IPS-18c (cell line): ENCODE measurements around the gene RUNX2.

ENCODE experiments used
- H3K4me3 ChIP-seq: 2 replicates; pipeline ENCODE4 v1.7.0; 2013; ENCODE audit warnings: low read depth, mild to moderate bottlenecking, low read length, moderate library complexity; ENCODE audit not compliant: insufficient read depth
- H3K9me3 ChIP-seq: one replicate; pipeline ENCODE4 v1.6.1; 2013; ENCODE audit warnings: mild to moderate bottlenecking, low read length, moderate library complexity; ENCODE audit not compliant: control insufficient read depth, insufficient read depth

RUNX2 gene

DNA sequence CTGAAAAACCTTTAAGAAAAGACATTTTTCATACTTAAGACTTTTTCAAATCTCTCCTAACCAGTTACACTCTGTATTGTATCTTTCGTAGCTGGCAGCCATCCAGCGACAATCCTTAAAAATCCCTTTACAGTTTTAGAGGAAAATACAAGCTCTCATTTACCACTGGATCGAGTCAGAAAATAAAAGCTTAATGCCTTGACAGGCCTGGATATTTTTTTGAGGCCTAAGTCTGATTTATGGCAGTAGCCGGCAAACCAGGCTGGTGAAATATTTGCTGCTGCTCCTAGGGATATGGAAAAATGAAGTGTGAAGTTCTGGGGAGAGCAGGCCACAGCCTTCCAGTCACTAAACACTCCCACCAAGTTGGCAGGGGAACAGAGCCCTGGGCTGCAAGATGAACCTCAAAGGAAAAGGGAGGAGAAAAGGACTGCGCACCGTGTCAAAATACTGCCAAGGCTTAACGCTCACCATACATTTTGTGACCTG is 262.6 kb downstream of the RUNX2 start:
- Histone ChIP-seq H3K9me3 (no peaks in the 10 kb centered on the region), H3K4me3 (no peak overlapping the region)

DNA sequence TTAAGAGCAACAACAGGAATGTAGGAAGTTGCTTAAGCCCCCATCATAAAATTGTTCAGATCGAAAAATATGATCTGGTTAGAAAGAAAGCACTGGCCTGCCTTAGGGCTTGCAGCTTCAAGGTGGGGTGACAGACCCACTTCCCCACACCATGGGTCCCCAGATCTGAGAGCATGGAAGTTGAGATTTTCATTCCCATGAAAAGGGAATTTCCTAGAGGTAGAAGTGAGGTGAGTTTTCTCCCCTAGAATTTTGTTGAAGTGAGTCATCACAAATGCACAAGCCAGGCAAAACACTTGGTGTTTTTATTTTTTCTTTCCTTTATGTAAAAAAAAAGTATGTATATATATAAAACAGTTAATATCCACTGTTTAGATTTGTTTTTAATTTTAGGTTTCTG is 263.2 kb downstream of the RUNX2 start:
- Histone ChIP-seq H3K9me3 (no peaks in the 10 kb centered on the region), H3K4me3 (no peak overlapping the region)

DNA sequence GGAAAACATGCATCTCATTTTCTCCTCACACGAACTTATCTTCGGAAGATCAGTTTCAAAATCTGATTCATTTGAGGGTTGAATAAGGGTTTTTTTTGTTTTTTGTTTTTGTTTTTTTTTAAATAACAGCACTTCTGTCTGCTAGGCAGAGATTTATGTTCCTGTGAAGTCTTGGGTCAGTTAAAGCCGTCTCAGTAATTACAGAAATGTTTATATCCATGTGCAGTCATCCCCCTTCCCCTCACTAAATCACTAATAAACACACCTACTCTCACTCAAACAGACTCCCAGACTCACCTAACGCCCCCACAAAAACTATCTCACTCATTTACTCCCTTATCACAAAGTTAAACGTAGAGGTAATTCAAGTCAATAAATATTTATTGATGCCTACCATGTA is 263.8 kb downstream of the RUNX2 start:
- no peaks in the 10 kb centered on the region for H3K9me3 ChIP-seq
- no peak overlapping the region for H3K4me3 ChIP-seq

DNA sequence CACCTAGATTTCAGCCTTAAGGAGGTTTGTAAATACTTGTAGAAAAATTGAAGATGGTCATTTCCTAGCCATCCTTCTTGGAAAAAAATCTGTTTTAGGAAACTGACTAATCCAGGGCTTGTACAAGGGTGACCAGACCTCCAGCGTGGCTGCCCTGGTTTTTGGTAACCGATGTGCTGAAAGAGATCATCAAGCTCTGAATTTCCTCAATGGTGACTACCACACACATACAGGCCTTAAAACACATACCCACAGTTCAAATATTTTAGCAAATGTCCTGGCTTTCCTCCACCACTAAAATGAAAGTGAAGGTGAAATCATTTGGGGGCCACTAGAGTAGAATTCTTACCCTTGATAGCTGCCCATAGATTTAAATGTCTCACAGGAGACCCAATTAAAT is 264.9 kb downstream of the RUNX2 start:
- no peak overlapping the region for H3K4me3 ChIP-seq
- H3K9me3 ChIP-seq: no peaks in the 10 kb centered on the region

GRCh38 chr6:45595010-45595851 is 267.1 kb downstream of the RUNX2 start:
- Histone ChIP-seq H3K9me3 (no peaks in the 10 kb centered on the region), H3K4me3 (no peak overlapping the region)

DNA sequence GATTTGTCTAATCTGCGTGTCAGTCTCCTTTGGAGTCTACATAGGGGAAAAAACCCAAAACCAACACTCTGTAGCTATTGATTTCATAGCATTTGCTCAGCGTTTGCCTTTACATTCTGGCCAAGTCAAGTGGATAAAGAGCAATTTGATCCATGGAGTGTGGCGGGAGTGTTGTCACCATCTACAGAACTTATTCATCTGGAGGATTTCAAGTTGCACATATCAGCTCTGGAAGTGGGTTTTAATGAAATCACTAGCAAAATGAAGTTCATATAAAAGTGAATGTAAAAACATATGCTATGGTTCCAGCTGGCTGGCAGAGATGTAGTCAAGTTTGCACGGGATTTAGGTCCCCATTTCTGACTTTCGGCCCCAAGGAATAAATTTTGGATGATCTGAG is 269.3 kb downstream of the RUNX2 start:
- H3K9me3 ChIP-seq: no peaks in the 10 kb centered on the region
- no peak overlapping the region for H3K4me3 ChIP-seq

- no peak overlapping the region for H3K4me3 ChIP-seq
- no peaks in the 10 kb centered on the region for H3K9me3 ChIP-seq
Observed at GRCh38 chr6:45599053-45599452, 270.9 kb downstream of the RUNX2 start.

DNA sequence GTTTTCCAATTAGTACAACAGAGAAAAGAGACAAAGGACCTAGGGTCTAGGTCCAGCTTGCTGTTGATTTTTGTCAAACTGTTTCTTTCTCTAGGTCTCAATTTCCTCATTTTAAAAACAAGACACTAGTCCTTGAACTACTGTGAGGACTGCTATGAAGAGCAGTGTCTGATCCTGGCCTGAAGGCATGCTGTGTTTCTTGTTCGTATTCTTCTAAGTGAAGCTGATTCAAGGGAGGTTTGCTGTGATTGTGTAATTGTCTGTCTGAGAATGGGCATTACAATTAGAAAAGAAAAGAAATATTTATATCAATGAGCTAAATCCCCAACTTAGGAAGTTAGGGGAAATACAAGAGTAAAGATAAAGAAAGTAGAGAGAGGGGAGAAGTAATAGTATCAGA is 277.8 kb downstream of the RUNX2 start:
- H3K4me3 ChIP-seq: no peak overlapping the region
- no peaks in the 10 kb centered on the region for H3K9me3 ChIP-seq

GRCh38 chr6:45606831-45607400 is 278.8 kb downstream of the RUNX2 start:
- H3K9me3 ChIP-seq: no peaks in the 10 kb centered on the region

DNA sequence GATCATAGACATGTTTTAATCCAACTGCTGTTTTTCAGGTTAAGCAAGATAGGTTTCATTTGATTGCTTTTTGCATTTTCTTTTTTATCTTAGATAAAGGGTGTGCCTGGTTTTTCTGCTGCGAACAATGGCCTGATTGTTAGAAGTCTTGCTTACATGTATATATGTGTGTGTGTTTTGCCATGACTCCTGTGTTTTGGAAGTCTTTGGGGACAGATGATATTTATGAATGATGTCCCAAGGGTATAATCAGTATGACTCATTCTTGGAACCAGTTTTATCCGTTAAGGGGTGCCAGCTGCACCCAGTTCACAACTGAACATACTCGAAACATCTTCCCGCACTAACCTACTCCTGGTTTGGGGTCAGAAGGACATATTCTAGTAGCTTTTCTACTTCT is 279.7 kb downstream of the RUNX2 start:
- no peak overlapping the region for H3K4me3 ChIP-seq
- no peaks in the 10 kb centered on the region for H3K9me3 ChIP-seq

More at GRCh38 chr6:45606831-45607400, 278.8 kb downstream of the RUNX2 start:
- no peak overlapping the region for H3K4me3 ChIP-seq

- Histone ChIP-seq H3K9me3 (no peaks in the 10 kb centered on the region), H3K4me3 (no peak overlapping the region)
Observed at GRCh38 chr6:45608252-45608913, 280.3 kb downstream of the RUNX2 start.

- Histone ChIP-seq H3K4me3 (no peak overlapping the region), H3K9me3 (no peaks in the 10 kb centered on the region)
Observed at GRCh38 chr6:45609141-45609638, 281.1 kb downstream of the RUNX2 start.

DNA sequence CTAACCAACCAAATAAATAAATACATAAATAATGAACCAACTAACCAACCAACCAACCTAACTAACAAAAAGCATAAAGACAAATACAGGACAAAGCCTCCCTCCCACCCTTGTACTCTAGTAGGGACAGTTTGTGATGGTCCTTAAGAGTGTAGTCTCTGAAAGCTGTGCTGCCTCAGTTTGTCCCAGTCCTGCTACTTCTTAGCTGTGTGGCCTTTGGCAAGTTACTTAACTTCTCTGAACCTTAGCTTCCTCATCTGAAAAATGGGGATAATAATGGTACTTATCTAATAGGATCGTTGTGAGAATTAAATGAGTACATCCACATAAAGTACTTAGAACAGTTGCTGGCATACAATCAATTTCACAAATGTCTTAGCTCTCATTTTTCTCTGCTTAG is 282.2 kb downstream of the RUNX2 start:
- Histone ChIP-seq H3K4me3 (no peak overlapping the region), H3K9me3 (no peaks in the 10 kb centered on the region)

GRCh38 chr6:45610832-45611231 is 282.7 kb downstream of the RUNX2 start:
- Histone ChIP-seq H3K4me3 (no peak overlapping the region), H3K9me3 (no peaks in the 10 kb centered on the region)

GRCh38 chr6:45611491-45611890 is 283.4 kb downstream of the RUNX2 start:
- H3K4me3 ChIP-seq: no peak overlapping the region
- no peaks in the 10 kb centered on the region for H3K9me3 ChIP-seq

DNA sequence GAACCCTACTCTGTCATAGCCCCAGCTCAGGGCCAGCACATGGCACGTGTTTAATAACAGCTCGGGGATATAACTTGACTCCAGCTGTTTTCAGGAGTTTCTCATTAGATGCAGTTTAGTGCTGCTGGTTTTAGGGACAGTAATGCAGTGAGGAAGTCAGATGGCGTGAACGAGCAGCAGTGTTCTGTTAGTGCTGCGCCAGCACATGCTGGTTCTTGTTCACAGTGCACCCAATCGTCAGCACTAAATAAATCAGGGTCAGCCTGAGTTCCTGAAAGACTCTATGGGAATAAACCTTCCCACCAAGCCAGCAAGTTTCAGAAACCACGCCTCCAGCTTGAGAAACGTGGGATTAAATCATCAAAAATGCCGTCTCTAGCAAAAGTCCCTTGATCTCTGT is 285.5 kb downstream of the RUNX2 start:
- H3K4me3 ChIP-seq: no peak overlapping the region
- no peaks in the 10 kb centered on the region for H3K9me3 ChIP-seq

DNA sequence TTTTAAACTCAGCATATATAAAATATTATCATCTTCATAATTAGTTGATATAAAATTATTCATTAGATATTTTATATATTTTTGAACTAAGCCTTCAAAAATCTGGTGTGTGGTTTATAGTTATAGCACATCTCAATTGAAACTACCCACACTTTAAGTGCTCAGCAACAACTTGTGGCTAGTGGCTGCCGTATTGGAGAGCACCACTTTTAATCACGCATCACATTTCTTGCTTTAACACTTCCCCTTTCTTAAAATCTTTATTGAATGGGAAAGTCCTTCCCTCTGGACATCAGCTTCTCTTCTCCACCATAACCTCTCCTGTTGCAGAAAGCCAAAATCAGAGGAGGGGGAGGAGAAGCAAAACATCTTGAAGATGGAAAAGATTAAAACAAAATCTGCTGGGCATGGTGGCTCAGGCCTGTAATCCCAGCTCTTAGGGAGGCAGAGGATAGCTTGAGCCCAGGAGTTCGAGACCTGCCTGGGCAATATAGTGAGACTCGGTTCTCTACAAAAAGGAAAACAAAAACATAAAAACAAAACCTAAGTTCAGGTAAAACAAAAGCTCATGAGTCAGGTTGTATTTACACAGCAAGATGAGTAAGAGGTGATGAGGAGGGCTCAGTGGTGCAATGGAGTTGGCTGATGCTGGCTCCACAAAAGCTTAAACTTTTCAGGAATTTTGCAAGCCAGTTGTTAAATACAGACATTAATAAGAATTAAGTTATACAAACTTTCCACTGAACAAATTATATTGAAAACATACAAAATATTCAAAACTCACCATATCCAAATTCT is 286.6 kb downstream of the RUNX2 start:
- H3K4me3 ChIP-seq: no peak overlapping the region
- H3K9me3 ChIP-seq: no peaks in the 10 kb centered on the region
